Measurements from ENCODE around the gene PITPNM3. TPM values are rescaled to one million over a fixed set of nuclear protein-coding genes. Genes with fewer than 3 reads are reported as not detected.

Gene PITPNM3
- total RNA-seq, 1 donor from 2014 or later: 15.2 TPM

- peak; percentile 95 for DNase-seq (ENCODE audit: low spot score)
Measured at GRCh38 chr17:6443692-6444570, 112.4 kb downstream of the PITPNM3 start, which contains the start of gene PIMREG. Gene PIMREG (plus strand): TSS chr17:6444455. CDS start chr17:6445111, 656 bp downstream.

DNA sequence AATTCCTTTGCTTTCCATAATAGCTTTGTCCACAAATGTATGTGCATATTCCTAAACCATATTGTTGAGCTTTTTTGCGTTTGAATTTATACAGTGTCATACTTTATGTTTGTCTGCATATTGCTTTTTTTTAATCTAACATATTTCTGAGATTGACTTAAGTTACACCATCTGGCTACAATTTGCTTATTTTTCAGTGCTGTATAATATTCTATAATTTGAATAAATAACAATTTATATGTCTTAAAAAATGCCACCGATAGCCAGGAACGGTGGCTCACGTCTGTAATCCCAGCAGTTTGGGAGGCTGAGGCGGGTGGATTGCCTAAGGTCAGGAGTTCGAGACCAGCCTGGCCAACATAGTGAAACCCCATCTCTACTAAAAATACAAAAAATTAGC is 113.6 kb downstream of the PITPNM3 start:
- no peak for DNase-seq (ENCODE audit: low spot score)

GRCh38 chr17:6439951-6440350 is 116.4 kb downstream of the PITPNM3 start:
- no peak for DNase-seq (ENCODE audit: low spot score)

GRCh38 chr17:6437956-6438355 is 118.4 kb downstream of the PITPNM3 start:
- no peak for DNase-seq (ENCODE audit: low spot score)

GRCh38 chr17:6437466-6437865 is 118.9 kb downstream of the PITPNM3 start:
- DNase-seq (ENCODE audit: low spot score): no peak

DNA sequence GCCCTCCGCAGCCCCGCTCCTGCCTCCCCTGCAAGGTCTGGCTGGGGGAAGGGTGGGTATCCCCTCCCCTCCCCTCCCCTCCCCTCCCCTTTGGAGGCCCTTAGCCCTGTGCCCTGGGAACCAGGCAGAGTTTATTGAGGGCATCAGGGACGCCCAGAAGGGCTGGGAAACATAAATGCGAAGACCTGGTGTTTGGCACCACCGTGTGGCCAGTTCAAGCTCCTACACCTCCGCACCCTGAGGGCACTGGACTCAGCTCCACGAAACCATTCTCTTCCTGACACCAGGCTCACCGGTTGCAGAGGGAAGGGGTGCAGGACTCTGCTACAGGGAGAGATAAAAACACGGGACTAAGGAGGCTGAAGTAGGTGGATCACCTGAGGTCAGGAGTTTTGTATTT is 120.4 kb downstream of the PITPNM3 start:
- DNase-seq (ENCODE audit: low spot score): peak; percentile 57

DNA sequence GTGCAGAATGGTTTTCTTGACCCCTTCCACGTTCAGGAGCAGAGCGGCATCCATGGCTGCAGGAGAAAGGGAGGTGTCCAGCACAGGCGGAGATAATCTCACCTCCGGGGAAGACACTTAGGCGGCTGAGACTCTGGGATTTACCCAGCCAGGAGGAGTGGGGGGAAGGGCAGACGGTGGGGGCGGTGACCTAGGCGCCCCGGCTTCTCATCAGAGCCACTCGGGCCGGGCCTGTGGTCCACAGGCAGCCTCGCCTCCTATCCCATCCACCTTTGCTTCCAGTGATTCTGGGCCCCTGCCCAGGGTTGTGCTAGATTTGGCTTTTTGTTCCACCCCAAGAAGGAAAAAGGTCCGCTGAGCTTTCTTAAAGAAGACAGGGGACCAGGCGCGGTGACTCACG is 121.3 kb downstream of the PITPNM3 start, which contains the start of gene AIPL1:
Gene AIPL1 (minus strand): TSS at position 71 of the 400 bp plus-strand sequence. CDS start 17 bp downstream, at position 54.
- DNase-seq (ENCODE audit: low spot score): no peak

DNA sequence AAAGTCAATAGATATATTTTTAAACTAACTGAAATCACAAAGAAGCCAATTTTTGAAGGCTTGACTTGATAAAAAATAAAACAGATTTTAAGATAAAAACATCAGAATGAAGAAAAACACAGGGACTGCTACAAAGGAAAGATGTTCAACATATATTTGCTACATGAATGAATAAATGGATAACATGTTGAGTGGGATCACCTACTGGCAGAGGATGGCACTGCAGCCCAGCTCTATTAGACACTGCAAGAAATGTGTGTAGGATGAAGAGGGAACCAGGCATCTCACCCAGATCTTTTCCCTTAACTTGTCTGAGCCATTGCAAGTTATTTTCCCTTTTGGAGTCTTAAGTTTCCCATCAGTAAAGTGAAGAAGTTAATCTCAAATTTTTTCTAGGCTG is 125.6 kb downstream of the PITPNM3 start:
- DNase-seq (ENCODE audit: low spot score): no peak

DNA sequence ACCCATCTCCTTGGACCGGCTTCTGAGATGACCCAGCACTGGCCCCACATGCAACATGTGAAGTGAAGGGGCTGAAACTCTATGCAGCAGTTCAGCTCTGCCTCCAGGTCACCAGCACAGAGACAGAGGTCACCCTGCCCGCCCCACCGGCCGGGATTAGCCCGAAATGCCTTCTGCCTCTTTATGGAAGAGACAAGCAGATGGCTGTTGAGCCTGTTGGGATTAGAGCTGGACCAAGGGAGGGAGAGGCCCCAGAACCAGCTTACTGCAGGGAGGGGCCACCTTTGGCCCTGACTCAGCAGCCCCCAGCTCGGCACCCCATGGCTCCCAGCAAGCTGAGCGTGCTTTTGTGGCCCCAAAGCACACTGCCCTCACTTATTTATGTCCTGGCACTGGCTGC is 127.1 kb downstream of the PITPNM3 start:
- DNase-seq (ENCODE audit: low spot score): no peak

DNA sequence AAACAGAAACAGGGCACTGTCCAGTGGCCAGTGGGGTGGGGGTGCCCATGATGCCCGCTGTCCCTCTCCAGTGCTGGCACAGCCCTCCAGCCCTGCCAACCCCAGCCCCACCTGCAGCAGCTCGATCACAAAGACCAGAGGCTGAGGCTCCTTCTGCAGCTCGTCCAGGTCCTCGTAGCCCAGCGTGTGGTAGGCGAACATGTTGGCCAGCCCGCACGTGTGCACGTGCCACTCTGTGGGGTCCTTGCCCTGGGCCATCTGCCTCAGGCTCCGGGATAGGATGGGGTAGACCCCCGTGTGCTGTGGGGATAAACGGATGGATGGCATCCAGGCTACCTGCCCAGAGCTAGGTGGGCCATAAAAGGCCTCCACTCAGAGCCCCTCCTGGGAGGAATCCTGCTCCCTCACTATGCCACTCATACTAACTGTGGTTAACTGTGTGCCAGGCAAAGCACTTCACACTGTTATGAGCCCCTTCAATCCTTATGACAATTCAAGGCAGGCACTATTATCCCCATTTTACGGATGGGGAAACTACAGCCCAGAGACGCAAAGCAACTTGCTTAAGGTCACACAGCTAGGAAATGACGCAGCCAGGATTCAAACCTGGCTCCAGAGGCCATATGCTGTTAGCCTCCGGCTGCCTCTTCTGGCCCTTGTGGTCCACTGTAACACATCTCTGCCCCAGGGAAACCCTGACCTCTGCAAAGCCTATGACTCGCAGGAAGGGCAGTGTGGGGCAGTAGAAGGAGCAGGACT is 128.0 kb downstream of the PITPNM3 start:
- DNase-seq (ENCODE audit: low spot score): no peak

- DNase-seq (ENCODE audit: low spot score): no peak
Measured at GRCh38 chr17:6427279-6427781, 129.0 kb downstream of the PITPNM3 start.

- no peak for DNase-seq (ENCODE audit: low spot score)
Measured at GRCh38 chr17:6426356-6427101, 129.8 kb downstream of the PITPNM3 start.

GRCh38 chr17:6425407-6425806 is 130.9 kb downstream of the PITPNM3 start:
- DNase-seq (ENCODE audit: low spot score): no peak

DNA sequence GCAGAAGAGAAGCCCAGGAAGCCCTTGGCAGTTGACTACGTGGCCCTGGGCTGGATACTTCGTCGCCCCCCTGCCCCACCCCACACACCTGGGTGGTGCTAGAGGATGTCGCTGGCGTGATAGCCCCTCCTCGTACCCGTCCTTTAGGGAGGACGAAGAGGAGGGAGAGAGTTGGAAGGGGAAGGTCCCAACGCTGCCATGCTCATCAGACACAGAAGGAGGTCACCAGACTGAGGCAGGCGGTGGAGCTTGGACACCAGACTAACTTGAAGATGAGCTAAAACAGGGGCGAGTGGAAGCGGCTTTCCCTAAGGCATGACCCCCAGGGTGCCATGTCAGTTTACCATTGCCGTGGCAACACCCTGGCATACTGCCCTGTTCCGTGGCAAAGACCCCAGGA is 132.4 kb downstream of the PITPNM3 start:
- no peak for DNase-seq (ENCODE audit: low spot score)

GRCh38 chr17:6422654-6423241 is 133.6 kb downstream of the PITPNM3 start:
- no peak for DNase-seq (ENCODE audit: low spot score)

DNA sequence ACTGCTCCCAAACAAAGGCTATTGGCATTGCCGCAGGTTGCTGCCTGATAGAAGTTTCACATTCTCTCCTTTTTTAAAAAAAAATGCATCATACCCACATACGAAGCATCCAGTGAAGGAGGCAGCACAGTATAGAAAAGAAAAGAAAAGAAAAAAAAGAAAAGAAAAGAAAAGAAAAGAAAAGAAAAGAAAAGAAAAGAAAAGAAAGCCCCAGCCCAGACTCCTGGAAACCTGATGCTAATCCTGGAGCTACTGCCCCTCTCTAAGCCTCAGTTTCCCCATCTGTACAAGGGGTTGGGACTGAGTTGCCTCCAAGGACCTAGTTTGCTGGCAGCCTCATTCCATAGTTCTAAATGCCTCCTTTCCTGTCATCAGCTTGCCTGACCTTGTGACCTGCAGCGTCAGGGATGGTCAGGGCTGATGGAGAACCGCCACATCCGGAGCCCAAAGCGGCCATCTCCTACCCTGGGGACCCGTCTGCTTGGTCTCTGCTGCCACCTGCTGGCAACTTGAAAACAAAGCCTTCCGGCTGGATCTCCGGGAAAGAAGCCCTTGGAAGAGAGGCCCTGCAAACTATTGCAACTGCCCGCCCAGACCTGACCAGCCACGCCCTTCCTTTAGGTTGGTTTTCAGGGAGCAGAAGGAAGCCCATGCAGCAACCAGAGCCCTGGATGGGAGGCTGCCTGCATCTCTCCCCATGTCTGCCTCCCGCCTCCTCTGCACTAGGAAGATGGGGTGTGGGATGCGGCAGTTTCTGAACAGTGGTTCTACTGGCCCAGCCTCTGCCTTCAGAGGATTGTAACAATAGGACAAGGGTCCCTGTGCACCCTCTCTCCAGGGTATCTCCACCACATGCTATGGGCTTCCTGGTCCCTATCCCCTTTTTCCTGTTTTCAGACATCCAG is 134.4 kb downstream of the PITPNM3 start:
- peak; percentile 79 for DNase-seq (ENCODE audit: low spot score)

DNA sequence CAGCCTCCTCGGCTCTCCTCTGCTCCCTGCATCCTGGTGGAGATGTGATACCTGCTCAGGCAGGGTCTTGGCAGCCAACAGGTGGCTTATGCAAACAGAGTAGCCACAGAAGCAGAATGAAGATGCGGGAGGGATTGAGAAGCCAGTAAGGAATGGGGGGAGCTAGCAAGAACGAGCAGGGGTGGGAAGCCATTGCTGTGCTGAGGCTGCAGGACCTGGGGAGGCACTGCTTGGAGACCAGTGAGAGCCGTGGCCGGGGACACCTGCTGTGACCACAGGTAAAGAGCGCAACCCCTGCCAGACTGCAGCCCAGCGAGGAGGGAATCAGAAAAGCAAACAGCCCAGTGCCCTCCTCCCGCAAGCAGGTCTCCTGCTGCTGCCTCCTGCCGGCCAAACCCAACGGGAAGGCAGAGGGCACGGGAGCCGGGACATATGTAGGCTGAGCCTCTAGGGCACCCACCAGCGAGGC is 136.1 kb downstream of the PITPNM3 start:
- DNase-seq (ENCODE audit: low spot score): no peak

GRCh38 chr17:6415616-6416015 is 140.7 kb downstream of the PITPNM3 start:
- DNase-seq (ENCODE audit: low spot score): no peak

- DNase-seq (ENCODE audit: low spot score): no peak
Measured at GRCh38 chr17:6413065-6413464, 143.3 kb downstream of the PITPNM3 start.

- DNase-seq (ENCODE audit: low spot score): no peak
Measured at GRCh38 chr17:6408735-6409134, 147.6 kb downstream of the PITPNM3 start.

Data from mucosa of gallbladder (tissue), 1 donor.